ENCODE measurements around the gene FOXC1. TPM values are rescaled to one million over a fixed set of nuclear protein-coding genes. Genes with fewer than 3 reads are reported as not detected.

FOXC1 gene
- polyA plus RNA-seq, 1 of the 3 experiments (the other 2 are of a cell fraction): 4.3 TPM

DNA sequence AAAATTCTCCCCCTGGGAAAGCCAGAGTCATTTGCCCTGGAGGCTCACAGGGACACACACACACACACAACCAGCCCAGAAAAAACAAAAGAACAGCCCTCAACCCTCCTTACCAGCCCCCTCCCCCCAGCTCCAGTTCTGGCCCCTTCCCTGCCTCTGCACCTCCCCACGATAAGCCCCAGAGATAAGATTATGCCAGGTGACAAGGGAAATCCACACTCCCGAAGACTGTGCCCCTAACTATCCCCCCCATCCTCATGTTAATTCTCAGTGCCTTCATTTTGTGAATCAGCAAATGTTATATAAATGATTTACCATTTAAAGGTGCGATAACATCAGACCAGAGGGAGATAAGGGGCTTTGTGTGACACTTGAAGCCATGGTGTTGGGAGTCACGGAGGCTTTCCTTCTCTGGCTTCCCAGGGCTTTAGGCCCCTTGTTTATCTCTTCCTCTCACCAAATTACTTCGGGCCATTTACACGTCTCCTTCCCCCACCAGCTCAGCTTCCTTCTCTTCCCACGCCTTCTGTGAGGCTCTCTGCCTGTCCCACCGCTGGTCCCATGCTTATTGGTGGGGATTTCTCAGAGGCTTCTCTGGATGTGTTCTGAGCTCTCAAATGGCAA, 12.5 kb upstream of the FOXC1 start:
- H3K36me3 ChIP-seq (replicated peaks in 1 of 2; ENCODE audit: control insufficient read depth in 1 of 2, insufficient read depth in 2 of 2, low read length in 1 of 2): no peaks in the 10 kb centered on the region
- H3K4me3 ChIP-seq (ENCODE audit: low read depth in 2 of 2, low read length in 1 of 2): no peak overlapping the region
- no peaks in the 10 kb centered on the region for H3K9me2 ChIP-seq
- 88% methylated on average over 8 of the region's 8 CpGs for WGBS (ENCODE audit: low lambda C conversion rate)
- H4K20me1 ChIP-seq (ENCODE audit: insufficient read depth): no peaks in the 10 kb centered on the region
- no peak overlapping the region for H2AFZ ChIP-seq (ENCODE audit: low read depth)
- H3K4me2 ChIP-seq: no peak overlapping the region
- H3K27ac ChIP-seq (ENCODE audit: low read depth in 2 of 2, low read length in 1 of 2): no peak overlapping the region
- H3F3A ChIP-seq (replicated peaks; ENCODE audit: insufficient read depth): no peaks in the 10 kb centered on the region
- no peak for DNase-seq
- TF ChIP-seq, protein P1, sequence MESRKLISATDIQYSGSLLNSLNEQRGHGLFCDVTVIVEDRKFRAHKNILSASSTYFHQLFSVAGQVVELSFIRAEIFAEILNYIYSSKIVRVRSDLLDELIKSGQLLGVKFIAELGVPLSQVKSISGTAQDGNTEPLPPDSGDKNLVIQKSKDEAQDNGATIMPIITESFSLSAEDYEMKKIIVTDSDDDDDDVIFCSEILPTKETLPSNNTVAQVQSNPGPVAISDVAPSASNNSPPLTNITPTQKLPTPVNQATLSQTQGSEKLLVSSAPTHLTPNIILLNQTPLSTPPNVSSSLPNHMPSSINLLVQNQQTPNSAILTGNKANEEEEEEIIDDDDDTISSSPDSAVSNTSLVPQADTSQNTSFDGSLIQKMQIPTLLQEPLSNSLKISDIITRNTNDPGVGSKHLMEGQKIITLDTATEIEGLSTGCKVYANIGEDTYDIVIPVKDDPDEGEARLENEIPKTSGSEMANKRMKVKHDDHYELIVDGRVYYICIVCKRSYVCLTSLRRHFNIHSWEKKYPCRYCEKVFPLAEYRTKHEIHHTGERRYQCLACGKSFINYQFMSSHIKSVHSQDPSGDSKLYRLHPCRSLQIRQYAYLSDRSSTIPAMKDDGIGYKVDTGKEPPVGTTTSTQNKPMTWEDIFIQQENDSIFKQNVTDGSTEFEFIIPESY (IDR thresholded peaks at IDR 0.05; ENCODE audit: borderline replicate concordance, low read depth): no peak
- TF ChIP-seq GATA2 (CRISPR knock-in tag; IDR thresholded peaks at IDR 0.05) (0 out of 2 replicates have a peak, but pooled peaks have one; percentile 19), YY1 (IDR thresholded peaks at IDR 0.05; ENCODE audit: low read depth) (no peak), SMC3 (IDR thresholded peaks at IDR 0.05; ENCODE audit: low read depth, low read length) (no peak)
- H3K27me3 ChIP-seq (ENCODE audit: insufficient read depth): peaks cover 36% of the 10 kb centered on the region
- no peaks in the 10 kb centered on the region for H3K9me3 ChIP-seq
- H3K4me1 ChIP-seq (ENCODE audit: control insufficient read depth in 1 of 2, insufficient read depth in 2 of 2, low read depth in 1 of 2, low read length in 1 of 2): peaks cover 0 to 13% of the 10 kb centered on the region in 2 experiments; a peak in 1 of 4 replicates
- ChIA-PET POLR2A (no interaction called here), CTCF (interaction anchor here (0.6 to 7.3 kb wide), 57 partner anchors 8 to 1154 kb away, joined by 3 to 95 read pairs (median 5); partner anchors contain the start of gene MYLK4)
- H3K9ac ChIP-seq: no peak overlapping the region
- H3K79me2 ChIP-seq (ENCODE audit: insufficient read depth): no peaks in the 10 kb centered on the region

DNA sequence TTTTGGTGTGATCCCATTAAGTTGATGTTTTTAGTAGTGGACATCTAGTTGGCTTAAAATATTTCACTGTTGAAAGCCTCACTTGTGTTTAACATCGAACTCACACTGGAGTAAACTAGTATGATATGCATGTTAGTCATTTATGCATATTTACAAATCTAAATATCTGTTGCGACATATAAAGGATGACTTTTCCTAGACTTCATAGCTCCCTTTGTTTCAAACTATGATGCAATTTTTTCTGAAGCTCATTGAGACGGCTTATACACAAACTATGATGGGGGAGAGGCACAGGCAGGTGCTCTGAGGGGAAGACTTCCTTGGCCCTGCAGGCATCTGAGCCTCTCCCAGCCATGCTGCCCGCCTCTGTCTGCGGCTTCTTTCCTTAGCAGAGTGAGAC, 11.8 kb upstream of the FOXC1 start:
- 78% methylated on average over 5 of the region's 5 CpGs for WGBS (ENCODE audit: low lambda C conversion rate)
- no peaks in the 10 kb centered on the region for H3K9me2 ChIP-seq
- H3K9me3 ChIP-seq: no peaks in the 10 kb centered on the region
- CTCF ChIA-PET: interaction anchor here (0.8 to 7.3 kb wide), 15 partner anchors 9 to 1153 kb away, joined by 3 to 95 read pairs (median 17); partner anchors contain the start of gene MYLK4
- no peak overlapping the region for H3K4me3 ChIP-seq (ENCODE audit: low read depth in 2 of 2, low read length in 1 of 2)
- no peak overlapping the region for H3K9ac ChIP-seq
- H3K27ac ChIP-seq (ENCODE audit: low read depth in 2 of 2, low read length in 1 of 2): no peak overlapping the region
- no peak overlapping the region for H2AFZ ChIP-seq (ENCODE audit: low read depth)
- TF ChIP-seq EP300 (IDR thresholded peaks at IDR 0.05; ENCODE audit: borderline replicate concordance in 1 of 2, low read depth in 1 of 2, low read length in 1 of 2): no peak
- TF ChIP-seq GABPA (IDR thresholded peaks at IDR 0.05; ENCODE audit: low read depth): no peak
- TF ChIP-seq NRF1 (IDR thresholded peaks at IDR 0.05; ENCODE audit: low read depth, low read length): no peak
- TF ChIP-seq, protein P1 (IDR thresholded peaks at IDR 0.05; ENCODE audit: borderline replicate concordance, low read depth): no peak
- no peaks in the 10 kb centered on the region for H3K79me2 ChIP-seq (ENCODE audit: insufficient read depth)
- no peaks in the 10 kb centered on the region for H4K20me1 ChIP-seq (ENCODE audit: insufficient read depth)
- H3K4me2 ChIP-seq: no peak overlapping the region
- no peaks in the 10 kb centered on the region for H3F3A ChIP-seq (replicated peaks; ENCODE audit: insufficient read depth)
- peaks cover 0 to 13% of the 10 kb centered on the region in 2 experiments; a peak in 1 of 4 replicates for H3K4me1 ChIP-seq (ENCODE audit: control insufficient read depth in 1 of 2, insufficient read depth in 2 of 2, low read depth in 1 of 2, low read length in 1 of 2)
- no peaks in the 10 kb centered on the region for H3K36me3 ChIP-seq (replicated peaks in 1 of 2; ENCODE audit: control insufficient read depth in 1 of 2, insufficient read depth in 2 of 2, low read length in 1 of 2)
- peaks cover 31% of the 10 kb centered on the region for H3K27me3 ChIP-seq (ENCODE audit: insufficient read depth)
- DNase-seq: no peak
- POLR2A ChIA-PET: no interaction called here

All from SK-N-SH (cell line).